DOHH2 (cell line): ENCODE results near the gene GCNA.

Experiments used
- H3F3A ChIP-seq: fragments of 200-600 bp; sonication (generic), shearing (Covaris generic); 2 replicates; pipeline ENCODE4 v1.6.0; 2016; ENCODE audit warnings: antibody characterized with exemption, mild to moderate bottlenecking; ENCODE audit not compliant: control insufficient read depth, insufficient read depth
- H3K27ac ChIP-seq: fragments of 200-600 bp; sonication (generic); 2 replicates; pipeline ENCODE4 v1.5.1; 2014; ENCODE audit warnings: low read depth, mild to moderate bottlenecking, low read length, moderate library complexity
- H3K27me3 ChIP-seq: fragments of 200-600 bp; sonication (generic); 2 replicates; pipeline ENCODE4 v1.6.1; 2014; ENCODE audit warnings: mild to moderate bottlenecking, low read length, mixed read lengths; ENCODE audit not compliant: control insufficient read depth
- H3K36me3 ChIP-seq: fragments of 200-600 bp; sonication (generic); 2 replicates; pipeline ENCODE4 v1.6.1; 2014; ENCODE audit warnings: mild to moderate bottlenecking, low read length, moderate library complexity, mixed read lengths; ENCODE audit not compliant: control insufficient read depth
- H3K4me1 ChIP-seq: fragments of 200-600 bp; sonication (generic); 2 replicates; pipeline ENCODE4 v1.6.1; 2014; ENCODE audit warnings: mild to moderate bottlenecking, low read length, mixed read lengths; ENCODE audit not compliant: control insufficient read depth
- H3K4me2 ChIP-seq: fragments of 200-600 bp; sonication (generic); 2 replicates; pipeline ENCODE4 v1.6.0; 2014; ENCODE audit warnings: mild to moderate bottlenecking, low read length, moderate library complexity
- H3K4me3 ChIP-seq: fragments of 200-600 bp; sonication (generic); 2 replicates; pipeline ENCODE4 v1.5.1; 2014; ENCODE audit warnings: mild to moderate bottlenecking, low read length, mixed read lengths
- H3K79me2 ChIP-seq: fragments of 200-600 bp; sonication (generic); 2 replicates; pipeline ENCODE4 v1.6.1; 2014; ENCODE audit warnings: mild to moderate bottlenecking, low read length, mixed read lengths; ENCODE audit not compliant: control insufficient read depth
- H3K9me2 ChIP-seq: fragments of 200-600 bp; sonication (generic); replicated peaks from 2 replicates; pipeline ENCODE4 v1.6.1; 2014; ENCODE audit warnings: mild to moderate bottlenecking, low read length, mixed read lengths; ENCODE audit not compliant: control insufficient read depth
- H3K9me3 ChIP-seq: fragments of 200-600 bp; sonication (generic); 2 replicates; pipeline ENCODE4 v1.6.1; 2014; ENCODE audit warnings: antibody characterized with exemption, low read length, mixed read lengths; ENCODE audit not compliant: control insufficient read depth, insufficient read depth
- H4K20me1 ChIP-seq: fragments of 200-600 bp; sonication (generic); 2 replicates; pipeline ENCODE4 v1.6.0; 2014; ENCODE audit warnings: low read depth, mild to moderate bottlenecking, antibody characterized with exemption, low read length, moderate library complexity; ENCODE audit not compliant: control insufficient read depth, insufficient read depth
- EZH2phosphoT487 ChIP-seq: fragments of 200-600 bp; sonication (generic); IDR thresholded peaks from 2 replicates; pipeline ENCODE4 v1.6.1; 2017; ENCODE audit warnings: borderline replicate concordance, mild to moderate bottlenecking, antibody characterized with exemption, low read length, moderate library complexity, mixed read lengths
- TF ChIP-seq, protein P1 (sequence below): fragments of 200-600 bp; sonication (generic); IDR thresholded peaks from one replicate; pipeline ENCODE4 v1.5.1; 2014; ENCODE audit warnings: antibody characterized with exemption, mild to moderate bottlenecking, low read depth, low read length; ENCODE audit not compliant: poor library complexity, severe bottlenecking

Gene GCNA

DNA sequence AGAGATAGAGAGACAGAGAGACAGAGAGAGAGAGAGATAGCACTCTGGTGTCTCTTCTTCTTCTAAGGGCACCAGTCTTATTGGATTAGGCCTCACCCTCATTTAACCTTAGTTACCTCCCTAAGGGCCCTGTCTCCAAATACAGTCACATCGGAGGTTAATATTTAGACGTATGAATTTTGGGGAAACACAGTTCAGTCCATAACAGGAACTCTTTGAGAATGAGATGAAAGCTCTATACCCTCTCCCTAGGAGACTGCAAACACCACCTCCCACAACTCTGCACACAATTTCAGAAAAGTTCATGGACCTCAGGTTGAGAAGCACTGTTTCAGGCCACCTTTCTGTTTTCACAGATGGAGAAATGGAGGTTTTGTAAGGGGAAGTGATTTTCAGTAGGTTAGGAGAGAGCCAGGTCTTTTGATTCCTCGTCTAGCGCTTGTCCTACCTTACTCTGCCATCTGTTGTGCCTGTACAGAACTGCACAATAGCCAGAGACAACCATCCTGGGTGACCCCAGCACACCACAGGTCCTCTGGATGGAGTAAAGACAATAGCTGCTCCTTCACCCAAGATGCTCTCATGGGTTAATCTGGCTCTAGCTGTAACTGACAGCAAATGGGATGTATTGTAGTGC, 72.2 kb downstream of the GCNA start:
- Histone ChIP-seq H3F3A (no peaks in the 10 kb centered on the region), H3K27ac (no peak overlapping the region), H3K4me3 (no peak overlapping the region), H3K27me3 (no peaks in the 10 kb centered on the region), H3K4me2 (no peak overlapping the region), H3K79me2 (no peaks in the 10 kb centered on the region), H3K9me3 (no peaks in the 10 kb centered on the region), H3K36me3 (no peaks in the 10 kb centered on the region), H3K9me2 (no peaks in the 10 kb centered on the region), H3K4me1 (no peaks in the 10 kb centered on the region), H4K20me1 (no peaks in the 10 kb centered on the region)
- TF ChIP-seq, protein P1, sequence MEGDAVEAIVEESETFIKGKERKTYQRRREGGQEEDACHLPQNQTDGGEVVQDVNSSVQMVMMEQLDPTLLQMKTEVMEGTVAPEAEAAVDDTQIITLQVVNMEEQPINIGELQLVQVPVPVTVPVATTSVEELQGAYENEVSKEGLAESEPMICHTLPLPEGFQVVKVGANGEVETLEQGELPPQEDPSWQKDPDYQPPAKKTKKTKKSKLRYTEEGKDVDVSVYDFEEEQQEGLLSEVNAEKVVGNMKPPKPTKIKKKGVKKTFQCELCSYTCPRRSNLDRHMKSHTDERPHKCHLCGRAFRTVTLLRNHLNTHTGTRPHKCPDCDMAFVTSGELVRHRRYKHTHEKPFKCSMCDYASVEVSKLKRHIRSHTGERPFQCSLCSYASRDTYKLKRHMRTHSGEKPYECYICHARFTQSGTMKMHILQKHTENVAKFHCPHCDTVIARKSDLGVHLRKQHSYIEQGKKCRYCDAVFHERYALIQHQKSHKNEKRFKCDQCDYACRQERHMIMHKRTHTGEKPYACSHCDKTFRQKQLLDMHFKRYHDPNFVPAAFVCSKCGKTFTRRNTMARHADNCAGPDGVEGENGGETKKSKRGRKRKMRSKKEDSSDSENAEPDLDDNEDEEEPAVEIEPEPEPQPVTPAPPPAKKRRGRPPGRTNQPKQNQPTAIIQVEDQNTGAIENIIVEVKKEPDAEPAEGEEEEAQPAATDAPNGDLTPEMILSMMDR, result no peak
- TF ChIP-seq EZH2phosphoT487, result no peak

GRCh38 chrX:71652405-71652804, 74.2 kb downstream of the GCNA start:
- no peaks in the 10 kb centered on the region for H3K36me3 ChIP-seq
- H3F3A ChIP-seq, result no peaks in the 10 kb centered on the region
- H3K9me2 ChIP-seq, result no peaks in the 10 kb centered on the region
- no peak for TF ChIP-seq EZH2phosphoT487
- TF ChIP-seq, protein P1, result peak; percentile 59
- H3K27me3 ChIP-seq, result no peaks in the 10 kb centered on the region
- H3K4me2 ChIP-seq, result no peak overlapping the region
- no peak overlapping the region for H3K4me3 ChIP-seq
- H3K4me1 ChIP-seq, result no peaks in the 10 kb centered on the region
- H4K20me1 ChIP-seq, result no peaks in the 10 kb centered on the region
- H3K27ac ChIP-seq, result no peak overlapping the region
- H3K9me3 ChIP-seq, result no peaks in the 10 kb centered on the region
- no peaks in the 10 kb centered on the region for H3K79me2 ChIP-seq

DNA sequence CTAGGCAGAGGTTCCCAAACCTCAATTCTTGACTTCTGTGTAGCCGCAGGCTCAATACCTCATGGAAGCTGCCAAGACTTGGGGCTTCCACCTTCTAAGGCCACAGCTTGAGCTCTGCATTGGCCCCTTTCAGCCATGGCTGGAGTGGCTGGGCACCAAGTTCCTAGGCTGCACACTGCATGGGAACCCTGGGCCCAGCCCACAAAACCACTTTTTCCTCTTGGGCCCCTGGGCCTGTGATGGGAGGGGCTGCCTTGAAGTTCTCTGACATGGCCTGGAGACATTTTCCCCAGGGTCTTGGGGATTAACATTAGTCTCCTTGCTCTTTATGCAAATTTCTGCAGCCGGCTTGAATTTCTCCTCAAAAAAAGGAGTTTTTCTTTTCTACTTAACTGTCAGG, 75.1 kb downstream of the GCNA start:
- no peaks in the 10 kb centered on the region for H3K4me1 ChIP-seq

More for the DNA sequence above, 75.1 kb downstream of the GCNA start:
- TF ChIP-seq, protein P1, result no peak
- Histone ChIP-seq H3K79me2 (no peaks in the 10 kb centered on the region), H3K4me2 (no peak overlapping the region), H4K20me1 (no peaks in the 10 kb centered on the region), H3F3A (no peaks in the 10 kb centered on the region), H3K9me2 (no peaks in the 10 kb centered on the region), H3K4me3 (no peak overlapping the region), H3K27ac (no peak overlapping the region), H3K9me3 (no peaks in the 10 kb centered on the region), H3K27me3 (no peaks in the 10 kb centered on the region), H3K36me3 (no peaks in the 10 kb centered on the region)
